Activated naive CD8-positive, alpha-beta T cell (primary cell): ENCODE results near the gene CCDC89.

ENCODE experiments used
- H3K27ac Mint-ChIP-seq: one replicate; pipeline ENCODE4 v1.8.0; 2021; ENCODE audit warnings: mixed read lengths
- H3K27me3 Mint-ChIP-seq: one replicate; pipeline ENCODE4 v1.8.0; 2021; ENCODE audit warnings: mixed read lengths
- H3K36me3 Mint-ChIP-seq: one replicate; pipeline ENCODE4 v1.8.0; 2021; ENCODE audit warnings: mixed read lengths
- H3K4me1 Mint-ChIP-seq: one replicate; pipeline ENCODE4 v1.8.0; 2021; ENCODE audit warnings: low read depth, mixed read lengths
- H3K4me3 Mint-ChIP-seq: one replicate; pipeline ENCODE4 v1.8.0; 2021; ENCODE audit warnings: mild to moderate bottlenecking, mixed read lengths
- H3K9me3 Mint-ChIP-seq: one replicate; pipeline ENCODE4 v1.8.0; 2021; ENCODE audit warnings: low read depth, mixed read lengths

CCDC89 gene

GRCh38 chr11:85705800-85706199 lies 19.8 kb upstream of the CCDC89 start:
- Mint-ChIP-seq H3K36me3 (peaks cover 8% of the 10 kb centered on the region), H3K27ac (no peak overlapping the region), H3K9me3 (no peaks in the 10 kb centered on the region)

GRCh38 chr11:85704967-85705366 lies 19.0 kb upstream of the CCDC89 start:
- Mint-ChIP-seq H3K36me3 (peaks cover 8% of the 10 kb centered on the region), H3K4me3 (no peak overlapping the region), H3K27me3 (no peaks in the 10 kb centered on the region), H3K9me3 (no peaks in the 10 kb centered on the region), H3K4me1 (peaks cover 9% of the 10 kb centered on the region), H3K27ac (no peak overlapping the region)

More at GRCh38 chr11:85705800-85706199, 19.8 kb upstream of the CCDC89 start:
- H3K27me3 Mint-ChIP-seq = no peaks in the 10 kb centered on the region
- H3K4me1 Mint-ChIP-seq = peaks cover under 1% of the 10 kb centered on the region
- no peak overlapping the region for H3K4me3 Mint-ChIP-seq

DNA sequence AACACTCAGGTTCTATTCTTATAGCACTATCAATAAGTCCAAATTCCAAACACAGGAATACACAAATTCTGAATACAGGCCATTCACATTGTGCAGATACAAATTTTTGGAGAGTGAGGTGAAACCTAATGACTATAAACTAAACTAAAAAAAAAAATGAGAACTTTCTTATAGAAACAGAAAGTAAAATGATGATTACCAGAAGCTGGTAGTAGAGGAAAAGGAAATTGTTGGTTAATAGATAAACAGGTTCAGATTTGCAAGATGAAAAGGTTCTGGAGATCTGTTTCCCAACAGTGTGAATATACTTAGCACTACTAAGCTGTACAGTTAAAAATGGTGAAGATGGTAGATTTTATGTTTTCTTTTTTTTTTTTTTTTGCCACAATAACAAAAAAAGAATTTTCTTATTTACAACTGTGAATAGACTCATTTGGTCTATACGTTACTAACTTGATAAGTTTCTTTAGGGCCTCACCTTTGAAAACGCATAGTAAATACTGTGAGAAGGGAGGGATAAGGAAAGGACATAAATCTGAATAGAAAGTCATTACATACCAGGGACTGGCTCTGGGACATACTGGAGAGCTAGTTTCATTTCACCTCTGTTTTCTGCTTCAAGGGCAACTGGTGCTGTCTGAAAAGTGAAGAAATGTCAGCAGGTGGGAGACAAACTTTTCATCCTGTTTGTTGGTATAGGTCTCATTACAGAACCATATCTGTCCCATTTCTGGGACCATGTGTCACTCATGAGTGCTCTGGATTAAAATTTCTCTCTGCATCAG lies 14.2 kb upstream of the CCDC89 start:
- H3K36me3 Mint-ChIP-seq = peaks cover 4% of the 10 kb centered on the region
- H3K9me3 Mint-ChIP-seq = no peaks in the 10 kb centered on the region
- peak overlapping the region; percentile 31 for H3K4me3 Mint-ChIP-seq
- H3K4me1 Mint-ChIP-seq = peaks cover 31% of the 10 kb centered on the region
- H3K27ac Mint-ChIP-seq = peak overlapping the region; percentile 64
- H3K27me3 Mint-ChIP-seq = no peaks in the 10 kb centered on the region

- Mint-ChIP-seq H3K4me3 (no peak overlapping the region), H3K9me3 (no peaks in the 10 kb centered on the region), H3K27ac (peak overlapping the region; percentile 10), H3K36me3 (peaks cover 4% of the 10 kb centered on the region), H3K27me3 (no peaks in the 10 kb centered on the region), H3K4me1 (peaks cover 31% of the 10 kb centered on the region)
These were observed 12.2 kb upstream of the CCDC89 start for GRCh38 chr11:85698195-85698594.

DNA sequence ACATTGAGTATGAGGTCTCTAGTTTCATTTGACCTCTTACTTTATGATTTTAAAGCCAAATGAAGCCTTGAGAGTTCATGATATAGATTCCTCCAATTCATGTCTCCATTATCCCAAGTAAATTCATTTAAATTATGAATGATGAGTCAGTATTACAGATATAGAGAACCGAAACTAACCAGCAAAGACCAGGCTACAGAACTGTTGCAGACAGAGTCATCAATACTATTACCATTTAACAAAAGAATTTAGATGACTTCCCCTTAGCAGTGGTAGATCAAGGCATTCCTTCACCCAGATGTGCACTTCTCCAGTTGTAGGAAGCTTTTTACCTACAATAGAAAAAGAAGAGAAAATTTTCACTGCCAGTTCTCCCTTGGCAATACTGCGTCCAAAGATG lies 11.8 kb upstream of the CCDC89 start:
- H3K27me3 Mint-ChIP-seq = no peaks in the 10 kb centered on the region
- peak overlapping the region; percentile 10 for H3K27ac Mint-ChIP-seq
- peaks cover 4% of the 10 kb centered on the region for H3K36me3 Mint-ChIP-seq
- H3K4me1 Mint-ChIP-seq = peaks cover 31% of the 10 kb centered on the region
- H3K9me3 Mint-ChIP-seq = no peaks in the 10 kb centered on the region
- H3K4me3 Mint-ChIP-seq = no peak overlapping the region

DNA sequence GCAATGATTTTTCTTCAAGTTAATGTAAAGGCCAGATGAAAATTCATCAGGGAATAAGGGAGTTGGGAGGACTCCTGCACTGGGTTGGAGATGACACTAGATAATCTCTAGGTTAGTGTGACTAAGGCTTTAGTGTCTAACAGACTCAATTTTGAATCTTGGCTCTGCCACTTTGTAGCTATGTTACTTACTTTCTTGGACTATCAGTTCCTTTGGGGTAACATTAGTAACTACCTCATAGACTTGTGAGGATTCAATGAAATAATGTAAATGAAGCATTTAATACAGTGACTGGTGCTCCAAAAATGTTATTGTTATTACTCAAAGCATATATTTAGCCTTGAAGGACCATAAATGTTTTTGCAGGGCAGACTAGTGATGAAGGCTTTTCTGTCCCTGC lies 9.6 kb upstream of the CCDC89 start:
- Mint-ChIP-seq H3K27me3 (no peaks in the 10 kb centered on the region), H3K4me3 (no peak overlapping the region), H3K36me3 (peaks cover 4% of the 10 kb centered on the region), H3K4me1 (peaks cover 27% of the 10 kb centered on the region), H3K27ac (no peak overlapping the region), H3K9me3 (no peaks in the 10 kb centered on the region)

DNA sequence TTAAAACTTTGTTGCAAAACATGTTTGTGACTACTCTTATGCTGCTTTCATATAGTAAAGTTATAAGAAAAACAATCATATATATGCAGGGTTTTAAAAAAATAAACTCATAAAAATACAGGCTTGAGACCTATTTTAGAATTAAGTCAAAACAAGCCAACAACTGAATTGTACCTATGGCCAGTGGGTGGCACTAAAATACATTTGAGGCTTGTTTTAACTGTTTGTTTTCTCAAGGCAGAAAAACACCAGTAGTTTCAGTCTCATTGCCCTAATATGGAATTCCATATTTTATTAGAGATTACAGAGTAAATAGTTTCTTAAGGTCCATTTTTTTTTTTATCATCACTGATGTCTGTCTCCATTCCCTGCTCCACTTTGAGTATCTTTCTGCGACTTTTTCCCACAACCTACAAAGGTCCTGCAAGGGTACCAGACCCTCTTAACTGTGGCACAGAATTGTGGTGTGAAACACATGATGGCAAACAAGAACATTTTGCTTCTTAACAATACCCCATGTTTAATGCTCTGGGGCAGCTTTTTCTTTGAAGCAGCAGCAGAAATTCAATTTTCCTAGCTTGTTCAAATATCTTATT lies 8.5 kb upstream of the CCDC89 start:
- Mint-ChIP-seq H3K9me3 (no peaks in the 10 kb centered on the region), H3K4me1 (peaks cover 17% of the 10 kb centered on the region), H3K27ac (no peak overlapping the region)

DNA sequence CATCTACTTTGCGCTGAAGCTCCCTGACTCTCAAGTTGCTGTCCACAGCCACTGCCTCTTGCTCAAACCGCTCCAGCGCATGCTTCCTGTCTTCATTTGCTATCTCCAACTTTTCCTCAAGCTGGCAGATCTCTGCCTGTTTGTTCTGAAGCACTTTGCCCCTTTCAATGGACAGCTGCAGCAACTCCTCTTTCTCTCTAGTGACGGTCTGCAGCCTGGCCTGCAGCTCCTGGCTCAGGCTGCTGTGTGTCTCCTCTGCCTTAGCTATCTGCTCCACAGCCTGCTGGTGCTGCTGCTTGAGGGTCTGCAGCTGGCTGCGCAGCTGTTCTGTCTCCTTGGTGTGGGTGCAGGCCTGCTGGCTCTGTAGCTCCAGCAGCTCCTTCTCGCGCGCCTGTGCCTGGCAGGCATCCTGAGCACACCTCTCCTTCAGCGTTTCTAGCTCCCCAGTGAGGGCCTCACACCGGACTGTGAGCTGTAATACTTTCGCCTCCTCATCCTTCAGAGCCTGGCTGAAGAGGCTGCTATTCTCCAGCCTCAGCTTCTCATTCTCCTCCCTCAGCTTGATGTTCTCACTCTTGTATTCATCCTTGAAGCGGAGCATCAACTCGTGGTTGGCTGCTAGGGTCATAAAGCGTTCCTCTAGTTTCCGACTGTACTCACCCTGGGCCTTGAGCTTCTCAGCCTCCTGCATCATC lies 723 bp downstream of the CCDC89 start:
- Mint-ChIP-seq H3K27me3 (peaks cover 1% of the 10 kb centered on the region), H3K36me3 (no peaks in the 10 kb centered on the region), H3K27ac (no peak overlapping the region), H3K4me3 (no peak overlapping the region), H3K9me3 (no peaks in the 10 kb centered on the region), H3K4me1 (peaks cover 3% of the 10 kb centered on the region)

More for the DNA sequence above, 8.5 kb upstream of the CCDC89 start:
- no peak overlapping the region for H3K4me3 Mint-ChIP-seq
- H3K36me3 Mint-ChIP-seq = peaks cover 4% of the 10 kb centered on the region
- H3K27me3 Mint-ChIP-seq = no peaks in the 10 kb centered on the region

DNA sequence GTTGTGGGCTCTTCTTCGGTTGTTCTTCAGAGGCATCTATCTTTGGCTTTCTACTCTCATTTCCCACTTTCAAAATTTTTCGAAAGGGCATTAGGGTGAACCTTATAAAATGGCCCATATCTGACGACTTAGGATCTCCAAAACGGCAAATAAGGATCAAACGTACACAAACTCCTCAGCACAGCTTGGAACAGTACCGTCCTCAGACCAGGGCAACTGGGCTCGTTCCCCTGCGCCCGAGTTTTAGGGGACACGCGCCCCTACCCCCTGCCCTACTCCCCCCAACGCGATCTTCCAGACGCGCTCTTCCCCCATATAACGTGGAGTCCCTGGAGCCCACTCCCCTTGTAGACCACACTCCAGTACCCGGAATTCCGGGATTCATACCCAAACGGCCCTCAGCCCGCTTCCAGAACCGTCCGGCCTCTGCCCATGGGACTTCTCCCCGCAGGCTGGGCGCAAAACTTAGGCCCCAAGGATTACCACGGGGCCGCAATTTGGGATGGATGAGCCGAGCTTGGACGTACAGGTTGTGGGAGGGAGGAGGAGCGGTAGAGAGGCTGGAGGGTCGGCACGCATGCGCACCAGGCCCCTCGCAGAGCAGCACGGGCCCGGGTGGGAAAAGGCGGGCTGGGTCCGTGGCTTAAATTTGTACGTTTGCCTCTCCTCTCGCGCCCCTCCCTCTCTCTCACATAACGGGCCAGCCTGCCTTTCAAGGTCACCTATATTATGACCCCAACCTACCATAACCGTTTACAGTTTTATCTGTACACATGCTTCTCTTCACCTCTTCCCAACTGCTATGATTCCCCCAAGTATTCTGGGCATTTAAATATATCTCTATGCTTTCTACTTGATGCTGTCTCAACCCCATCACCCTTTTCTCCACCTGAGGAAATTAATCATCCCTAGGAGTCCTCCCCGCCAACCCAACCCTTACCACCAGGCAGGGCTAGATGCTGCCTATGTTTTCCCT lies 3.4 kb downstream of the CCDC89 start:
- Mint-ChIP-seq H3K36me3 (no peaks in the 10 kb centered on the region), H3K4me3 (peak overlapping the region; percentile 89), H3K4me1 (peaks cover 3% of the 10 kb centered on the region), H3K27ac (peak overlapping the region; percentile 80), H3K9me3 (no peaks in the 10 kb centered on the region), H3K27me3 (peaks cover 1% of the 10 kb centered on the region)

- H3K4me1 Mint-ChIP-seq = peaks cover 3% of the 10 kb centered on the region
- H3K27me3 Mint-ChIP-seq = peaks cover 1% of the 10 kb centered on the region
- no peaks in the 10 kb centered on the region for H3K9me3 Mint-ChIP-seq
- H3K36me3 Mint-ChIP-seq = no peaks in the 10 kb centered on the region
- no peak overlapping the region for H3K27ac Mint-ChIP-seq
- H3K4me3 Mint-ChIP-seq = no peak overlapping the region
These were observed 5.1 kb downstream of the CCDC89 start for GRCh38 chr11:85680897-85681296.

DNA sequence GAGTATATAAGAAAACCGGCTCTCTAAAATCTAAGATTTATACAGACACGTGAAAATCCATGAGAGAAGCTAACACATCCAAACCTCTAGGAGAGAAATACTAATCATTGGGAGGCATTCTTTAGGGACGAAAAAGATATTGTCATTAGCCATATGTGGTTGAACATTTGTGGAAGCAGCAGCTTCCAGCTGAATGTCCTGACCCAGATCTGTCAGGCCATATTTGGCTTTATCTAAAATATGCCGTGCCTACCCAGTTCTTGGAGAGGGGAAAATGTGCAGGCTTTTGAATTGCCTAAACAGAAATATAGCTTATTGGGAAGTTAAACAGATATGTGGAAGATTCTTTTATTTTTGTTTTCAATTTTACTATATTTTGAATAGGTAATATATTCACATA lies 6.4 kb downstream of the CCDC89 start:
- H3K9me3 Mint-ChIP-seq = no peaks in the 10 kb centered on the region
- H3K4me1 Mint-ChIP-seq = peaks cover 3% of the 10 kb centered on the region
- H3K27ac Mint-ChIP-seq = no peak overlapping the region
- peaks cover 2% of the 10 kb centered on the region for H3K36me3 Mint-ChIP-seq
- H3K4me3 Mint-ChIP-seq = no peak overlapping the region
- H3K27me3 Mint-ChIP-seq = peaks cover 1% of the 10 kb centered on the region

DNA sequence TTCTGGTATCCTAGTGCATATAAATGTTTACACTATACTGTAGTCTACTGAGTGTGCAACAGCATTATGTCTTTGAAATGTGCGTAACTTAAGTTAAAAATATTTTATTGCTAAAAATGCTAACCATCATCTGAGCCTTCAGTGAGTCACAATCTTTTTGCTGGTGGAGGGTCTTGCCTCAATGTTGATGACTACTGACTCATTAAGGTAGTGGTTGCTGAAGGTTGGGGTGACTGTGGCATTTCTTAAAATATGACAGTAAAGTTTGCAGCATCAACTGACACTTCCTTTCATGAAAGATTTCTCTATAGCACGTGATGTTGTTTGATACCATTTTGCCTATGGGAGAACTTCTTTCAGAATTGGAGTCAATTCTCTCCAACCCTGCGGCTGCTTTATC lies 12.6 kb downstream of the CCDC89 start:
- H3K27me3 Mint-ChIP-seq = no peaks in the 10 kb centered on the region

DNA sequence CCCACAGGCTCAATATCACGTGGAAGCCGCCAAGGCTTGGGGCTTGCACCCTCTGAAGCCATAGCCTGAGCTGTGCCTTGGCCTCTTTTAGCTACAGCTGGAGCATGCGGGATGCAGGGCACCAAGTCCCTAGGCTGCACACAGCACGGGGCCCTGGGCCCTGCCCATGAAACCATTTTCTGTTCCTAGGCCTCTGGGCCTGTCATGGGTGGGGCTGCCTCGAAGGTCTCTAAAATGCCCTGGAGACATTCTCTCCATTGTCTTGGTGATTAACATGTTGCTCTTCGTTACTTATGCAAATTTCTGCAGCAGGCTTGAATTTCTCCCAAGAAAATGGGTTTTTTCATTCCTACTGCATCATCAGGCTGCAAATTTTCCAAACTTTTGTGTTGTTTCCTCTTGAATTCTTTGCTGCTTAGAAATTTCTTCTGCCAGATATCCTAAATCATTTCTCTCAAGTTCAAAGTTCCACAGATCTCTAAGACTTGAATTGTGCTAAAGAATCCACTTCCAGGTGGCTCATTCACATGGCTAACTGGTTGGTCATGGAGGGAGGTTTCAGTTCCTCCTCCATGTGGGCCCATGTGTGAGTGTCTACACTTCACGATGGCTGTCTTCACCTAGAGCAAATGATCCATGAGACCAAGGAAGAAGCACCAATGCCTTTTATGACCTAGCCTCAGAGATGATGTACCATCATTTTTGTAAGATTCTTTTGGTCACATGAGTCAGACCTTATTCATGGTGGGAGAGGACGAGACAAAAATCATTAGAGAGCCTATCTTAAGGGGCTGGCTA lies 13.7 kb downstream of the CCDC89 start:
- H3K4me1 Mint-ChIP-seq = no peaks in the 10 kb centered on the region
- H3K27ac Mint-ChIP-seq = no peak overlapping the region
- no peaks in the 10 kb centered on the region for H3K9me3 Mint-ChIP-seq
- no peaks in the 10 kb centered on the region for H3K27me3 Mint-ChIP-seq
- no peak overlapping the region for H3K4me3 Mint-ChIP-seq
- peaks cover 2% of the 10 kb centered on the region for H3K36me3 Mint-ChIP-seq

More for the DNA sequence above, 12.6 kb downstream of the CCDC89 start:
- Mint-ChIP-seq H3K4me1 (no peaks in the 10 kb centered on the region), H3K9me3 (no peaks in the 10 kb centered on the region), H3K4me3 (no peak overlapping the region), H3K36me3 (peaks cover 2% of the 10 kb centered on the region), H3K27ac (no peak overlapping the region)
